Endothelial cell of hepatic sinusoid (primary cell): ENCODE data around the gene CELF1.

Source experiments
- in situ Hi-C: cut with HindIII; loops from 2 replicates; pipeline ENCODE4 v1.10.0; 2017; ENCODE audit warnings: low sequenced_read_pairs

The CELF1 gene

GRCh38 chr11:47495011-47495855, 57.7 kb downstream of the CELF1 start:
- in situ Hi-C loops = no loop called here

- in situ Hi-C loops = no loop called here
These were observed 63.6 kb downstream of the CELF1 start for GRCh38 chr11:47489395-47489755.

- in situ Hi-C loops = no loop called here
These were observed 64.1 kb downstream of the CELF1 start for GRCh38 chr11:47488674-47489394.

GRCh38 chr11:47488111-47488510, 64.8 kb downstream of the CELF1 start:
- in situ Hi-C loops = no loop called here

GRCh38 chr11:47487421-47487820, 65.5 kb downstream of the CELF1 start:
- in situ Hi-C loops = no loop called here

GRCh38 chr11:47485107-47485506, 67.8 kb downstream of the CELF1 start:
- in situ Hi-C loops = no loop called here

GRCh38 chr11:47483457-47483856, 69.5 kb downstream of the CELF1 start:
- in situ Hi-C loops = no loop called here

- in situ Hi-C loops = no loop called here
These were observed 72.2 kb downstream of the CELF1 start for GRCh38 chr11:47480762-47481161.

- in situ Hi-C loops = no loop called here
These were observed 74.1 kb downstream of the CELF1 start for GRCh38 chr11:47478651-47479329.

- in situ Hi-C loops = no loop called here
These were observed 75.2 kb downstream of the CELF1 start for GRCh38 chr11:47477753-47478152.

- in situ Hi-C loops = no loop called here
These were observed 75.6 kb downstream of the CELF1 start for GRCh38 chr11:47477323-47477722.

- in situ Hi-C loops = no loop called here
These were observed 82.3 kb downstream of the CELF1 start for GRCh38 chr11:47470671-47471070.

GRCh38 chr11:47469361-47470179, 83.4 kb downstream of the CELF1 start:
- in situ Hi-C loops = loop anchor here (5.0 kb wide), 1 partner anchor 88 kb away; no protein-coding TSS in a partner anchor

- in situ Hi-C loops = loop anchor here (5.0 kb wide), 1 partner anchor 89 kb away; no protein-coding TSS in a partner anchor
These were observed 84.2 kb downstream of the CELF1 start for GRCh38 chr11:47468598-47469214.

- in situ Hi-C loops = loop anchor here (5.0 kb wide), 1 partner anchor 90 kb away; no protein-coding TSS in a partner anchor
These were observed 85.6 kb downstream of the CELF1 start for GRCh38 chr11:47467357-47467756.

GRCh38 chr11:47466701-47467250, 86.2 kb downstream of the CELF1 start:
- in situ Hi-C loops = loop anchor here (5.0 kb wide), 1 partner anchor 91 kb away; no protein-coding TSS in a partner anchor

- in situ Hi-C loops = loop anchor here (5.0 kb wide), 1 partner anchor 91 kb away; no protein-coding TSS in a partner anchor
These were observed 86.7 kb downstream of the CELF1 start for GRCh38 chr11:47466201-47466600.

GRCh38 chr11:47464483-47464882, 88.4 kb downstream of the CELF1 start:
- in situ Hi-C loops = no loop called here

GRCh38 chr11:47461876-47462275, 91.1 kb downstream of the CELF1 start:
- in situ Hi-C loops = no loop called here
